ENCODE measurements around the gene MSI2.

DNA sequence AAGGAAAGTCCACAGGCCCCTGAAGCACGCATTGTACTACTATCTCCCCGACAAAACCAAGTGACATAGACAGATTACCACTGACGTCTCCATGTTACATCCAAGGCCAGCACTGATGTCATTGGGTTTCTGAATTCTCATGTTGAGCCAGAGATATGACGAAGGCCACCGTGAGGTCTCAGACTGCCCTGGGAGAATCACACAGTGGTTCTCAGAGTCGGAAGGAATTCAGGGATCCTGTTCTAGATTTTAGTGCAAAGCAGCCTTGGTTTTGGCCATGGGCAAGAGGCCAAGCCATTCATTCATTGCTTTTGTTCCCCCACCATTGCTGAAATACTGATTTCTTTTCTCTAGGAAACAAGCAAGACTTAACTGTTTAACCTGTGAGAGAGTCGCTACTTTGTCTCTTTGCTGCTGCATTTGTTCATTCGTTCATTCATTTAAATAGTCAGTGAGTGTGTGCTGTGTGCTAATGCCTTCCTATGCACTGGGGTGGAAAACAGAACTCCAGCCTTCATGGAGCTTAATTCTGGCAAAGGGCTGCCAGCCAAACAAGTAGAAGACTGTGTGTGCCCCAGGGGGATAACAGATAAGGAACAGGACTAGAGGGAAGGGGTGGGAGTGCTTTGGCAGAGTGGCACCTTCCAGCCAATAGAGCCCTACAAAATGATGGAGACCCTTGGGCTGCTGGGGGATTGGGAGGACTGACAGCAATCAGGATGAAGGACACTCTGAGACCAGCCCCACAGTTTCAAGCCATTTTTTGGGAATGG is 222.3 kb downstream of the MSI2 start:
- TF ChIP-seq POLR2AphosphoS5 (IDR thresholded peaks at IDR 0.05; ENCODE audit: low read depth, low read length) = no peak
- no peak for TF ChIP-seq POLR2A (IDR thresholded peaks at IDR 0.05; ENCODE audit: low read depth, low read length)
